ENCODE measurements around the gene HCRTR1. TPM values are rescaled to one million over a fixed set of nuclear protein-coding genes. Genes with fewer than 3 reads are reported as not detected.

HCRTR1 gene
- total RNA-seq, 1 experiment from 2014 or later = not detected

DNA sequence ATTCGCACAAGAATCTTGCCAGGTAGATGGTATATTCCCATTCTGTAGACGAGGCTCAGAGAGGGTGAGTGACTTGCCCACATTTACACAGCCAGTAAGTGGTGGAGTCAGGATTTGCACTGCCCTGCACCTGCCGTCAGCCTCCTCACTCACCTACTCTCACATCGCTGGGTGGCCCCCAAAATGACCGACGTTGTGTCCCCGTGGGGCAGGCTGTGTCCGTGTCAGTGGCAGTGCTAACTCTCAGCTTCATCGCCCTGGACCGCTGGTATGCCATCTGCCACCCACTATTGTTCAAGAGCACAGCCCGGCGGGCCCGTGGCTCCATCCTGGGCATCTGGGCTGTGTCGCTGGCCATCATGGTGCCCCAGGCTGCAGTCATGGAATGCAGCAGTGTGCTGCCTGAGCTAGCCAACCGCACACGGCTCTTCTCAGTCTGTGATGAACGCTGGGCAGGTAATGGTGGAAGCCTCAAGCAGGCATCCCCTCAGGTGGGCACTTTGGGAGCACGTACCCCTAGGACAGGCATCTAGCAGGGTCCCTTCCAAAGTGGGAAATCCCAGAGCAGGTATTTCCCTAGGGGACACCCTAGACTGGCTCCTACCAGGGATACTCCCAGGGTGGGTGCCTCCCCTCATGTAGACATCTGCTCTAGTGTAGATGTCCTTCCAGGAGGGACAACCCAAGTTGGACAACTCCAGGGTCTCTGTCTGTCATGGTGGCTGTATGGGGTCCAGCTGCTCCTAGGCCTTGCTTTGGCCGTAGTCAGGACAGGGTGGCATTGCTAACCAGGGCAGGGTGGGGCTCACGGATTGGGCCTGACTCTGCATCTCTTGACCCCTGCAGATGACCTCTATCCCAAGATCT, 3.4 kb downstream of the HCRTR1 start:
- intact Hi-C loops (cut with micrococcal nuclease; ENCODE audit: unreplicated experiment) = no loop called here
- POLR2A ChIA-PET (ENCODE audit: low non-redundant PET) = no interaction called here

DNA sequence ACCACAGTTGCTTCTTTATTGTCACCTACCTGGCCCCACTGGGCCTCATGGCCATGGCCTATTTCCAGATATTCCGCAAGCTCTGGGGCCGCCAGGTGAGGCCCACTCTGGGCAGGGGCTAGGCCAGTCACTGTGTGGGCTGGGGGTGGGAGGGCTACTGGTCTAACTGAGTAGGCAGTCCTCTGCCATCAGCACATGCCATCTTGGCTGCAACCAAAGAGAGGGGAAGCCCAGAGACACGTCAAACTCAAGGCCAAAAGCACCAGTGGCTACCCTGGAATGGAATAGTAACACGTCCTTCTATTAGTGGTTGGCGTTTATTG, 4.0 kb downstream of the HCRTR1 start:
- Histone ChIP-seq H3K36me3 (ENCODE audit: insufficient read depth, low read length, poor library complexity, severe bottlenecking) (no peaks in the 10 kb centered on the region), H3K27ac (ENCODE audit: low read depth, low read length, poor library complexity, severe bottlenecking) (no peak overlapping the region), H3K27me3 (replicated peaks; ENCODE audit: insufficient read depth, low read depth, low read length, poor library complexity) (peaks cover 9% of the 10 kb centered on the region), H3K4me1 (ENCODE audit: insufficient read depth, low read length, poor library complexity, severe bottlenecking) (no peaks in the 10 kb centered on the region), H3K9me3 (ENCODE audit: low read depth, low read length, poor library complexity, severe bottlenecking) (no peaks in the 10 kb centered on the region), H3K4me3 (ENCODE audit: low read depth, low read length, poor library complexity, severe bottlenecking) (no peak overlapping the region)
- BruUV-seq (replicated peaks) = no TSS peak
- no peak for DNase-seq (ENCODE audit: low spot score)
- ChIA-PET CTCF (no interaction called here), POLR2A (ENCODE audit: low non-redundant PET) (no interaction called here)
- TF ChIP-seq, protein P1, sequence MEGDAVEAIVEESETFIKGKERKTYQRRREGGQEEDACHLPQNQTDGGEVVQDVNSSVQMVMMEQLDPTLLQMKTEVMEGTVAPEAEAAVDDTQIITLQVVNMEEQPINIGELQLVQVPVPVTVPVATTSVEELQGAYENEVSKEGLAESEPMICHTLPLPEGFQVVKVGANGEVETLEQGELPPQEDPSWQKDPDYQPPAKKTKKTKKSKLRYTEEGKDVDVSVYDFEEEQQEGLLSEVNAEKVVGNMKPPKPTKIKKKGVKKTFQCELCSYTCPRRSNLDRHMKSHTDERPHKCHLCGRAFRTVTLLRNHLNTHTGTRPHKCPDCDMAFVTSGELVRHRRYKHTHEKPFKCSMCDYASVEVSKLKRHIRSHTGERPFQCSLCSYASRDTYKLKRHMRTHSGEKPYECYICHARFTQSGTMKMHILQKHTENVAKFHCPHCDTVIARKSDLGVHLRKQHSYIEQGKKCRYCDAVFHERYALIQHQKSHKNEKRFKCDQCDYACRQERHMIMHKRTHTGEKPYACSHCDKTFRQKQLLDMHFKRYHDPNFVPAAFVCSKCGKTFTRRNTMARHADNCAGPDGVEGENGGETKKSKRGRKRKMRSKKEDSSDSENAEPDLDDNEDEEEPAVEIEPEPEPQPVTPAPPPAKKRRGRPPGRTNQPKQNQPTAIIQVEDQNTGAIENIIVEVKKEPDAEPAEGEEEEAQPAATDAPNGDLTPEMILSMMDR (conservative IDR thresholded peaks at IDR 0.05; ENCODE audit: low read depth, low read length) = no peak
- no peak for TF ChIP-seq EZH2 (IDR thresholded peaks at IDR 0.05; ENCODE audit: borderline replicate concordance, low read depth, low read length, poor library complexity, severe bottlenecking)
- intact Hi-C loops (cut with micrococcal nuclease; ENCODE audit: unreplicated experiment) = no loop called here

More for the DNA sequence above, 3.4 kb downstream of the HCRTR1 start:
- no TSS peak for BruUV-seq (replicated peaks)
- TF ChIP-seq EZH2 (IDR thresholded peaks at IDR 0.05; ENCODE audit: borderline replicate concordance, low read depth, low read length, poor library complexity, severe bottlenecking) = no peak
- TF ChIP-seq, protein P1 (conservative IDR thresholded peaks at IDR 0.05; ENCODE audit: low read depth, low read length) = no peak
- CTCF ChIA-PET = no interaction called here
- Histone ChIP-seq H3K4me3 (ENCODE audit: low read depth, low read length, poor library complexity, severe bottlenecking) (no peak overlapping the region), H3K4me1 (ENCODE audit: insufficient read depth, low read length, poor library complexity, severe bottlenecking) (no peaks in the 10 kb centered on the region), H3K36me3 (ENCODE audit: insufficient read depth, low read length, poor library complexity, severe bottlenecking) (no peaks in the 10 kb centered on the region), H3K27me3 (replicated peaks; ENCODE audit: insufficient read depth, low read depth, low read length, poor library complexity) (peaks cover 9% of the 10 kb centered on the region), H3K9me3 (ENCODE audit: low read depth, low read length, poor library complexity, severe bottlenecking) (no peaks in the 10 kb centered on the region), H3K27ac (ENCODE audit: low read depth, low read length, poor library complexity, severe bottlenecking) (no peak overlapping the region)
- DNase-seq (ENCODE audit: low spot score) = no peak

DNA sequence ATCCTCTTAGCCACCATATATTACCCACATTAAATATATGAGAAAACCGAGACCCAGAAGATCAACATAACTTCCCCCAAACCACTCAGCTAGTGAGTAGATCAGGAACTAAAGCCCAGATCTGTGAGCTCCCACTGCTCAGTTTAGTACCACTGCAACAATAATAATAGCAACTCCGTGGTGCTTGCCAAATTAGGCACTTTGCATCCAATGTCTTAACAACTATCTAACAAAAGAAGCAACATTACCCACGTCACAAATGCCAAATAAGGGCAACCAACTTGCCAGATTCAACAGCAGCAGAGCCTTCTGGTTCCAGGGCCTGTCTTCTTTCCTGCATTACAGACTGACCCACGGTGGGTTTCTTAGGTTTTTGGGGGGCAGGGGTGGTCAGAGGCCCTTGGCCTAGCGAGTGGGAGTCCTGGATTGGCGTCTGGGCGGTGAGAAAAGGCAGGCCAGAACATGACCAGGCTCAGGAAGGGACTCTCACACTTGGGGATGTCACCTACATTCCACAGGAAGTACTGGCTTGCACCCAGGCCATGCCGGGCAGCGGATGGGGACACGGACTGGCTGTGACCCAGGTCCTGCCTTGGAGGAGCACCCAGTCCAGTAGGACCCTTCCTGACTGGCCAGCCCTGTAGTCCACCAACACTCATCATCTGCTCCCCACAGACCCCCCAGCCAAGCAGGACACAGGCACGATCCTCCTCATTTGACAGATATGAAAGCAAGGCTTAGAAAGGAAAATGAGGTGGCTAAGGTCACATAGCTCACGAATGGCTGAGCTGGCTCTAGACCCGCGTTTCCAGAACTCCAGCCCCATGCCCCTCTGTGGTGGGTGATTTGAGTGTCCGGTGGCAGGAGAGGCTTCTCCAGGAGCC, 4.6 kb downstream of the HCRTR1 start:
- Histone ChIP-seq H3K36me3 (ENCODE audit: insufficient read depth, low read length, poor library complexity, severe bottlenecking) (no peaks in the 10 kb centered on the region), H3K4me1 (ENCODE audit: insufficient read depth, low read length, poor library complexity, severe bottlenecking) (no peaks in the 10 kb centered on the region), H3K4me3 (ENCODE audit: low read depth, low read length, poor library complexity, severe bottlenecking) (no peak overlapping the region), H3K9me3 (ENCODE audit: low read depth, low read length, poor library complexity, severe bottlenecking) (no peaks in the 10 kb centered on the region), H3K27me3 (replicated peaks; ENCODE audit: insufficient read depth, low read depth, low read length, poor library complexity) (peaks cover 2% of the 10 kb centered on the region), H3K27ac (ENCODE audit: low read depth, low read length, poor library complexity, severe bottlenecking) (no peak overlapping the region)
- BruUV-seq (replicated peaks) = no TSS peak
- CTCF ChIA-PET = no interaction called here
- intact Hi-C loops (cut with micrococcal nuclease; ENCODE audit: unreplicated experiment) = no loop called here
- no peak for TF ChIP-seq EZH2 (IDR thresholded peaks at IDR 0.05; ENCODE audit: borderline replicate concordance, low read depth, low read length, poor library complexity, severe bottlenecking)
- TF ChIP-seq, protein P1 (conservative IDR thresholded peaks at IDR 0.05; ENCODE audit: low read depth, low read length) = no peak
- POLR2A ChIA-PET (ENCODE audit: low non-redundant PET) = no interaction called here
- DNase-seq (ENCODE audit: low spot score) = no peak

Measured in A673 (cell line).